ENCODE data around the gene FRY. TPM values are rescaled to one million over a fixed set of nuclear protein-coding genes. Genes with fewer than 3 reads are reported as not detected.

The FRY gene
- total and polyA plus RNA-seq, 10 donors, result 0.80 to 30.0 (median 23.5) TPM

- Histone ChIP-seq H3K4me1 (peaks cover 0 to 22% (median 7%) of the 10 kb centered on the region in 6 donors), H3K36me3 (peaks cover 0 to 77% (median under 1%) of the 10 kb centered on the region in 6 donors), H3K27me3 (replicated peaks in 1 of 7) (no peaks in the 10 kb centered on the region), H3K9me3 (no peaks in the 10 kb centered on the region), H3K27ac (no peak overlapping the region), H3K4me3 (no peak overlapping the region)
- 93 to 98% (median 94%) methylated on average over 5 of the region's 5 CpGs for WGBS, 5 donors
- intact Hi-C loops (cut with DNase I; ENCODE audit: low total_unique reads), result no loop called here
- no peak for TF ChIP-seq POLR2A (IDR thresholded peaks at IDR 0.05)
- TF ChIP-seq POLR2AphosphoS5 (IDR thresholded peaks at IDR 0.05), result no peak
- no peak for TF ChIP-seq CTCF (IDR thresholded peaks at IDR 0.05 in 8 of 11, conservative IDR thresholded peaks at IDR 0.05 in 3 of 11)
- DNase-seq, result no peak
Observed at GRCh38 chr13:32243695-32244094, 212.1 kb downstream of the FRY start.

- DNase-seq, result no peak
- Histone ChIP-seq H3K36me3 (peaks cover 0 to 77% (median 0%) of the 10 kb centered on the region in 6 donors), H3K27ac (no peak overlapping the region), H3K4me3 (no peak overlapping the region), H3K27me3 (replicated peaks in 1 of 7) (no peaks in the 10 kb centered on the region), H3K9me3 (no peaks in the 10 kb centered on the region), H3K4me1 (peaks cover 0 to 31% (median 12%) of the 10 kb centered on the region in 6 donors)
- TF ChIP-seq POLR2AphosphoS5 (IDR thresholded peaks at IDR 0.05) (no peak), POLR2A (IDR thresholded peaks at IDR 0.05) (no peak), CTCF (IDR thresholded peaks at IDR 0.05 in 8 of 11, conservative IDR thresholded peaks at IDR 0.05 in 3 of 11) (no peak)
- intact Hi-C loops (cut with DNase I; ENCODE audit: low total_unique reads), result no loop called here
- 68 to 84% (median 79%) methylated on average over 5 of the region's 5 CpGs for WGBS, 5 donors
Observed at GRCh38 chr13:32245555-32245954, 214.0 kb downstream of the FRY start.

GRCh38 chr13:32246468-32246867 lies 214.9 kb downstream of the FRY start:
- peaks cover 0 to 31% (median 12%) of the 10 kb centered on the region in 6 donors for H3K4me1 ChIP-seq
- intact Hi-C loops (cut with DNase I; ENCODE audit: low total_unique reads), result no loop called here
- H3K27me3 ChIP-seq (replicated peaks in 1 of 7), result no peaks in the 10 kb centered on the region
- H3K27ac ChIP-seq, result no peak overlapping the region
- H3K36me3 ChIP-seq, result peaks cover 0 to 77% (median 0%) of the 10 kb centered on the region in 6 donors
- no peak for DNase-seq
- TF ChIP-seq CTCF (IDR thresholded peaks at IDR 0.05 in 8 of 11, conservative IDR thresholded peaks at IDR 0.05 in 3 of 11) (peak in 9 of 11 experiments; percentile 27 to 72 (median 60)), POLR2A (IDR thresholded peaks at IDR 0.05) (no peak)
- H3K9me3 ChIP-seq, result no peaks in the 10 kb centered on the region
- WGBS, 5 donors, result 68 to 79% (median 78%) methylated on average over 2 of the region's 2 CpGs
- no peak overlapping the region for H3K4me3 ChIP-seq

DNA sequence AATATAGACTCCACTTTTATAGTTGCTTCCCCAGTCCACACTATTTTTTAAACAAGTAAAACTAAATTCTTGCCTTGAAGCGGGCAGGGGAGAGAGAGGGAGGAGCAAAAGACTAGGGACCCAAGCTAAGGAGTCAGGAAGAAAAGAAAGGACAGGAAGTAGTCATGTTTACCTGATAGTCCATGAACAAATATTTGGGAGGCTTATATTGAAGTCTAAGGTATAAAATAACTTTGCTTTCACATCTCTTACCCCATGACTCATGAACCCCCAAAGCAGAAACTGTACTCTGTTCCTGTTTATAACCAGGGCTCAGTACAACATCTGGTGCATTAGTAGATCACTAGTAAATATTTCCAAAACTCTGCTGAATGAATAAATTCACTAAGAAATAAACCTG lies 216.3 kb downstream of the FRY start:
- H3K4me1 ChIP-seq, result peaks cover 0 to 31% (median 12%) of the 10 kb centered on the region in 6 donors
- no peak for DNase-seq
- H3K9me3 ChIP-seq, result no peaks in the 10 kb centered on the region
- H3K27ac ChIP-seq, result no peak overlapping the region
- TF ChIP-seq POLR2A (IDR thresholded peaks at IDR 0.05), result no peak
- TF ChIP-seq CTCF (IDR thresholded peaks at IDR 0.05 in 8 of 11, conservative IDR thresholded peaks at IDR 0.05 in 3 of 11), result no peak
- no peak for TF ChIP-seq POLR2AphosphoS5 (IDR thresholded peaks at IDR 0.05)
- WGBS, 5 donors, result 0 to 67% (median 10%) methylated on average over 1 of the region's 1 CpG
- no peaks in the 10 kb centered on the region for H3K27me3 ChIP-seq (replicated peaks in 1 of 7)
- H3K36me3 ChIP-seq, result peaks cover 0 to 86% (median 0%) of the 10 kb centered on the region in 6 donors
- no peak overlapping the region for H3K4me3 ChIP-seq
- intact Hi-C loops (cut with DNase I; ENCODE audit: low total_unique reads), result no loop called here
